Measurements from ENCODE around the gene XBP1.

Gene XBP1

GRCh38 chr22:28798810-28799605, 1.4 kb downstream of the XBP1 start:
- peak; percentile 92 to 98 for DNase-seq (ENCODE audit: low read depth in 2 of 2)
- TF ChIP-seq CTCF (IDR thresholded peaks at IDR 0.05; ENCODE audit: low read depth, low read length): no peak

GRCh38 chr22:28795932-28796856, 4.2 kb downstream of the XBP1 start:
- no peak for TF ChIP-seq CTCF (IDR thresholded peaks at IDR 0.05; ENCODE audit: low read depth, low read length)
- H3K4me3 ChIP-seq (replicated peaks in 1 of 2; ENCODE audit: low read depth in 2 of 2, low read length in 2 of 2): no peak overlapping the region

More at GRCh38 chr22:28798810-28799605, 1.4 kb downstream of the XBP1 start:
- peak overlapping the region; percentile 70 to 88 for H3K4me3 ChIP-seq (replicated peaks in 1 of 2; ENCODE audit: low read depth in 2 of 2, low read length in 2 of 2)

GRCh38 chr22:28795071-28795693, 5.2 kb downstream of the XBP1 start:
- no peak for DNase-seq (ENCODE audit: low read depth in 2 of 2)
- H3K4me3 ChIP-seq (replicated peaks in 1 of 2; ENCODE audit: low read depth in 2 of 2, low read length in 2 of 2): no peak overlapping the region

More at GRCh38 chr22:28795932-28796856, 4.2 kb downstream of the XBP1 start:
- no peak for DNase-seq (ENCODE audit: low read depth in 2 of 2)

GRCh38 chr22:28793976-28794584, 6.3 kb downstream of the XBP1 start:
- TF ChIP-seq CTCF (IDR thresholded peaks at IDR 0.05; ENCODE audit: low read depth, low read length): no peak
- no peak for DNase-seq (ENCODE audit: low read depth in 2 of 2)
- H3K4me3 ChIP-seq (replicated peaks in 1 of 2; ENCODE audit: low read depth in 2 of 2, low read length in 2 of 2): no peak overlapping the region

More at GRCh38 chr22:28795071-28795693, 5.2 kb downstream of the XBP1 start:
- TF ChIP-seq CTCF (IDR thresholded peaks at IDR 0.05; ENCODE audit: low read depth, low read length): no peak

- no peak for DNase-seq (ENCODE audit: low read depth in 2 of 2)
- no peak for TF ChIP-seq CTCF (IDR thresholded peaks at IDR 0.05; ENCODE audit: low read depth, low read length)
Observed at GRCh38 chr22:28792491-28793383, 7.6 kb downstream of the XBP1 start.

More at GRCh38 chr22:28792491-28793383, 7.6 kb downstream of the XBP1 start:
- no peak overlapping the region for H3K4me3 ChIP-seq (replicated peaks in 1 of 2; ENCODE audit: low read depth in 2 of 2, low read length in 2 of 2)

All from cardiac fibroblast (primary cell).